CD4-positive, alpha-beta memory T cell (primary cell): Measurements from ENCODE around the gene PDE3B. TPM values are rescaled to one million over a fixed set of nuclear protein-coding genes. Genes with fewer than 3 reads are reported as not detected.
A peak's percentile ranks its signal among the peaks of the same experiment; 100 is the strongest.
"Not testable (repeated sequence)": the region's sequence is repeated elsewhere in the genome, so short reads cannot be mapped to it uniquely, and the experiment has no call there.

Experiments
- CTCF ChIA-PET: fragments of 350-600 bp; sonication (Branson Sonifier 250); formaldehyde crosslinking; loops from one replicate; lab custom pipeline; 2021; ENCODE audit warnings: inconsistent platforms; ENCODE audit not compliant: partially characterized antibody; lab: Charles Lee
- POLR2A ChIA-PET: fragments of 350-600 bp; sonication (Branson Sonifier 250); formaldehyde crosslinking; loops from one replicate; lab custom pipeline; 2021; ENCODE audit not compliant: partially characterized antibody; lab: Charles Lee
- DNase-seq, 5 donors: peaks; one replicate each; pipeline versions ENCODE4 v3.0.0 to v3.0.0-alpha.2; 2020 to 2022; ENCODE audit warnings: mixed read lengths in 1 of 5
- H3K27ac ChIP-seq: one replicate; pipeline ENCODE4 v1.7.0; 2013; ENCODE audit warnings: low read depth, low read length
- H3K27me3 ChIP-seq: 2 replicates; pipeline ENCODE4 v1.7.0; 2013; ENCODE audit warnings: mild to moderate bottlenecking, low read length, moderate library complexity; ENCODE audit not compliant: insufficient read depth
- H3K36me3 ChIP-seq: 2 replicates; pipeline ENCODE4 v1.7.0; 2013; ENCODE audit warnings: mild to moderate bottlenecking, low read length, moderate library complexity; ENCODE audit not compliant: insufficient read depth
- H3K4me1 ChIP-seq: 2 replicates; pipeline ENCODE4 v1.7.0; 2013; ENCODE audit warnings: mild to moderate bottlenecking, low read length, moderate library complexity; ENCODE audit not compliant: insufficient read depth
- H3K4me3 ChIP-seq, 2 donors: one replicate each; pipeline ENCODE4 v1.7.0; 2013; ENCODE audit warnings: low read length in 2 of 2, mild to moderate bottlenecking in 1 of 2
- H3K9me3 ChIP-seq, 2 donors: one replicate each; pipeline ENCODE4 v1.7.0; 2013; ENCODE audit warnings: low read length in 2 of 2, control low read depth in 1 of 2; ENCODE audit not compliant: control insufficient read depth in 1 of 2
- H3K27ac Mint-ChIP-seq, 7 donors: one replicate each; pipeline ENCODE4 v1.8.0; 2020 to 2021; ENCODE audit warnings: mixed read lengths in 7 of 7, mild to moderate bottlenecking in 6 of 7, inconsistent platforms in 3 of 7, moderate library complexity in 3 of 7
- H3K27me3 Mint-ChIP-seq, 2 donors: one replicate each; pipeline ENCODE4 v1.8.0; 2020 to 2021; ENCODE audit warnings: mixed read lengths in 2 of 2
- H3K36me3 Mint-ChIP-seq, 2 donors: one replicate each; pipeline ENCODE4 v1.8.0; 2020 to 2021; ENCODE audit warnings: mixed read lengths in 2 of 2, inconsistent platforms in 1 of 2, mild to moderate bottlenecking in 1 of 2
- H3K4me1 Mint-ChIP-seq, 4 donors: one replicate each; pipeline ENCODE4 v1.8.0; 2020 to 2021; ENCODE audit warnings: mixed read lengths in 4 of 4, mild to moderate bottlenecking in 1 of 4
- H3K4me3 Mint-ChIP-seq, 8 donors: one replicate each; pipeline ENCODE4 v1.8.0; 2020 to 2021; ENCODE audit warnings: mixed read lengths in 8 of 8, mild to moderate bottlenecking in 7 of 8, moderate library complexity in 6 of 8, inconsistent platforms in 3 of 8
- H3K9me3 Mint-ChIP-seq, 8 donors: one replicate each; pipeline ENCODE4 v1.8.0; 2020 to 2021; ENCODE audit warnings: mixed read lengths in 8 of 8, mild to moderate bottlenecking in 5 of 8, inconsistent platforms in 3 of 8, moderate library complexity in 1 of 8
- intact Hi-C: fragments of 100-400 bp; cut with micrococcal nuclease; formaldehyde crosslinking; loops from one replicate; pipeline ENCODE4 v1.15.1; 2023
- polyA plus RNA-seq, 2 donors: library from polyadenylated mRNA; unstranded; fragments of 300-500 nt; fragmentation: Illumina TruSeq; gene quantifications; one replicate each; pipeline ENCODE4 v1.2.3, GENCODE V29; 2021
- total RNA-seq, 2 experiments: library from RNA; stranded (reverse); gene quantifications; one replicate each; pipeline ENCODE4 v1.2.3, GENCODE V29; 2021

The PDE3B gene
- total and polyA plus RNA-seq, 4 experiments from 2014 or later = 34.1 to 222 (median 131) TPM

- H3K27me3 Mint-ChIP-seq = no peaks in the 10 kb centered on the region
- peaks cover 0 to 39% (median 29%) of the 10 kb centered on the region in 8 donors for H3K9me3 Mint-ChIP-seq
- ChIA-PET CTCF (no interaction called here), POLR2A (interaction anchor here (1.0 to 1.7 kb wide), 2 partner anchors 10 to 191 kb away, joined by 3 read pairs; no protein-coding TSS in a partner anchor)
- no peak overlapping the region for H3K4me3 ChIP-seq
- H3K9me3 ChIP-seq = no peaks in the 10 kb centered on the region
- H3K27me3 ChIP-seq = no peaks in the 10 kb centered on the region
- intact Hi-C loops = no loop called here
- peaks cover 39 to 51% of the 10 kb centered on the region in 2 donors for H3K36me3 Mint-ChIP-seq
- H3K27ac Mint-ChIP-seq = no peak overlapping the region
- H3K4me1 ChIP-seq = peaks cover 49% of the 10 kb centered on the region
- peaks cover 29 to 62% (median 38%) of the 10 kb centered on the region in 4 donors for H3K4me1 Mint-ChIP-seq
- no peaks in the 10 kb centered on the region for H3K36me3 ChIP-seq
- no peak for DNase-seq
- H3K27ac ChIP-seq = no peak overlapping the region
- peak overlapping the region; percentile 2 to 75 (median 47) for H3K4me3 Mint-ChIP-seq
Observed at GRCh38 chr11:14700593-14700992, 57.0 kb downstream of the PDE3B start.

GRCh38 chr11:14702760-14703159, 59.2 kb downstream of the PDE3B start:
- peaks cover 39% of the 10 kb centered on the region for H3K4me1 ChIP-seq
- intact Hi-C loops = no loop called here
- H3K27ac ChIP-seq = no peak overlapping the region
- no peak overlapping the region for H3K27ac Mint-ChIP-seq
- H3K4me1 Mint-ChIP-seq = peaks cover 16 to 43% (median 28%) of the 10 kb centered on the region in 4 donors
- ChIA-PET POLR2A (no interaction called here), CTCF (interaction anchor here (1.1 kb wide), 1 partner anchor 205 kb away, joined by 3 read pairs; no protein-coding TSS in a partner anchor)
- H3K4me3 ChIP-seq = no peak overlapping the region
- no peaks in the 10 kb centered on the region for H3K27me3 ChIP-seq
- H3K27me3 Mint-ChIP-seq = no peaks in the 10 kb centered on the region
- DNase-seq = no peak
- H3K4me3 Mint-ChIP-seq = peak overlapping the region in 1 of 8 donors; percentile 1
- H3K36me3 ChIP-seq = no peaks in the 10 kb centered on the region
- H3K9me3 ChIP-seq = peaks cover 0 to 3% of the 10 kb centered on the region in 2 donors
- peaks cover 3 to 44% (median 31%) of the 10 kb centered on the region in 8 donors for H3K9me3 Mint-ChIP-seq
- peaks cover 39 to 48% of the 10 kb centered on the region in 2 donors for H3K36me3 Mint-ChIP-seq

- no peaks in the 10 kb centered on the region for H3K27me3 ChIP-seq
- peaks cover 30% of the 10 kb centered on the region for H3K4me1 ChIP-seq
- H3K9me3 ChIP-seq = peaks cover 0 to 7% of the 10 kb centered on the region in 2 donors
- no peaks in the 10 kb centered on the region for H3K36me3 ChIP-seq
- Mint-ChIP-seq H3K9me3 (peaks cover 3 to 50% (median 38%) of the 10 kb centered on the region in 8 donors), H3K27me3 (no peaks in the 10 kb centered on the region), H3K4me3 (no peak overlapping the region), H3K27ac (peak overlapping the region in 3 of 7 donors; percentile 15 to 53 (median 38)), H3K4me1 (peaks cover 13 to 46% (median 28%) of the 10 kb centered on the region in 4 donors), H3K36me3 (peaks cover 46 to 55% of the 10 kb centered on the region in 2 donors)
- H3K4me3 ChIP-seq = no peak overlapping the region
- CTCF ChIA-PET = no interaction called here
- no peak for DNase-seq
- H3K27ac ChIP-seq = no peak overlapping the region
- intact Hi-C loops = no loop called here
- POLR2A ChIA-PET = no interaction called here
Observed at GRCh38 chr11:14703731-14704130, 60.1 kb downstream of the PDE3B start.

GRCh38 chr11:14705067-14705466, 61.5 kb downstream of the PDE3B start:
- H3K36me3 Mint-ChIP-seq = peaks cover 47 to 67% of the 10 kb centered on the region in 2 donors
- Histone ChIP-seq H3K36me3 (no peaks in the 10 kb centered on the region), H3K27ac (no peak overlapping the region), H3K4me1 (peaks cover 17% of the 10 kb centered on the region), H3K9me3 (peaks cover 0 to 7% of the 10 kb centered on the region in 2 donors), H3K4me3 (no peak overlapping the region), H3K27me3 (no peaks in the 10 kb centered on the region)
- ChIA-PET POLR2A (interaction anchor here (0.9 to 1.0 kb wide), 2 partner anchors 23 to 60 kb away, joined by 3 read pairs; no protein-coding TSS in a partner anchor), CTCF (no interaction called here)
- no peak for DNase-seq
- H3K27ac Mint-ChIP-seq = no peak overlapping the region
- intact Hi-C loops = loop anchor here (5.0 kb wide), 1 partner anchor 47 kb away; no protein-coding TSS in a partner anchor
- peaks cover 3 to 50% (median 38%) of the 10 kb centered on the region in 8 donors for H3K9me3 Mint-ChIP-seq
- no peak overlapping the region for H3K4me3 Mint-ChIP-seq
- H3K4me1 Mint-ChIP-seq = peaks cover 10 to 46% (median 33%) of the 10 kb centered on the region in 4 donors
- H3K27me3 Mint-ChIP-seq = no peaks in the 10 kb centered on the region

- no peaks in the 10 kb centered on the region for H3K9me3 ChIP-seq
- no peak overlapping the region for H3K27ac ChIP-seq
- H3K27me3 ChIP-seq = no peaks in the 10 kb centered on the region
- Mint-ChIP-seq H3K27ac (peak overlapping the region; percentile 39 to 93 (median 84)), H3K36me3 (peaks cover 7 to 25% of the 10 kb centered on the region in 2 donors), H3K9me3 (peaks cover 0 to 4% (median 0%) of the 10 kb centered on the region in 8 donors), H3K4me3 (peak overlapping the region; percentile 26 to 85 (median 44)), H3K27me3 (no peaks in the 10 kb centered on the region), H3K4me1 (peaks cover 25 to 47% (median 38%) of the 10 kb centered on the region in 4 donors)
- ChIA-PET POLR2A (interaction anchor here (1.4 to 1.7 kb wide), 2 partner anchors 12 to 69 kb away, joined by 4 to 5 read pairs; partner anchors contain the start of gene PDE3B), CTCF (no interaction called here)
- peak; percentile 59 to 76 (median 68) for DNase-seq
- peaks cover 24% of the 10 kb centered on the region for H3K4me1 ChIP-seq
- no peaks in the 10 kb centered on the region for H3K36me3 ChIP-seq
- H3K4me3 ChIP-seq = no peak overlapping the region
- intact Hi-C loops = no loop called here
Observed at GRCh38 chr11:14713496-14714244, 70.1 kb downstream of the PDE3B start.

GRCh38 chr11:14715669-14716068, 72.1 kb downstream of the PDE3B start:
- DNase-seq, H3K9me3 Mint-ChIP-seq, CTCF ChIA-PET, H3K9me3 ChIP-seq, POLR2A ChIA-PET, H3K27me3 Mint-ChIP-seq, H3K36me3 ChIP-seq, intact Hi-C loops, H3K27ac ChIP-seq, H3K27me3 ChIP-seq, H3K4me3 ChIP-seq: not testable (repeated sequence)
- Mint-ChIP-seq H3K27ac (peak overlapping the region in 4 of 7 donors; percentile 9 to 65 (median 32)), H3K4me3 (peak overlapping the region in 1 of 8 donors; percentile 43), H3K4me1 (peaks cover 19 to 29% (median 25%) of the 10 kb centered on the region in 4 donors), H3K36me3 (peaks cover 2 to 11% of the 10 kb centered on the region in 2 donors)
- H3K4me1 ChIP-seq = peaks cover 24% of the 10 kb centered on the region

- no peak overlapping the region for H3K4me3 Mint-ChIP-seq
- Histone ChIP-seq H3K4me1 (peaks cover 14% of the 10 kb centered on the region), H3K4me3 (no peak overlapping the region), H3K27ac (no peak overlapping the region), H3K36me3 (no peaks in the 10 kb centered on the region), H3K27me3 (no peaks in the 10 kb centered on the region), H3K9me3 (no peaks in the 10 kb centered on the region)
- H3K27me3 Mint-ChIP-seq = no peaks in the 10 kb centered on the region
- H3K9me3 Mint-ChIP-seq = no peaks in the 10 kb centered on the region
- peak overlapping the region in 1 of 7 donors; percentile 19 for H3K27ac Mint-ChIP-seq
- peaks cover 23 to 38% (median 25%) of the 10 kb centered on the region in 4 donors for H3K4me1 Mint-ChIP-seq
- intact Hi-C loops = no loop called here
- no peaks in the 10 kb centered on the region for H3K36me3 Mint-ChIP-seq
- CTCF ChIA-PET = no interaction called here
- DNase-seq = no peak
- POLR2A ChIA-PET = no interaction called here
Observed at GRCh38 chr11:14722496-14722895, 78.9 kb downstream of the PDE3B start.
